Measurements from ENCODE around the gene PRDM16. TPM values are rescaled to one million over a fixed set of nuclear protein-coding genes. Genes with fewer than 3 reads are reported as not detected.

PRDM16 gene
- total RNA-seq, 1 experiment from 2014 or later, result 6.1 TPM

- CTCF ChIA-PET, result no interaction called here
These were observed 32.3 kb upstream of the PRDM16 start for GRCh38 chr1:3036447-3037280.

More at GRCh38 chr1:3036447-3037280, 32.3 kb upstream of the PRDM16 start:
- Histone ChIP-seq H3K4me3 (replicated peaks in 1 of 2; ENCODE audit: low read depth in 1 of 2, low read length in 2 of 2) (no peak overlapping the region), H3K9ac (ENCODE audit: low read length) (no peak overlapping the region), H3K9me2 (ENCODE audit: insufficient read depth) (no peaks in the 10 kb centered on the region), H3K36me3 (ENCODE audit: control insufficient read depth in 1 of 2, insufficient read depth in 2 of 2, low read length in 2 of 2) (no peaks in the 10 kb centered on the region), H3K9me3 (ENCODE audit: control insufficient read depth in 1 of 2, insufficient read depth in 1 of 2, low read depth in 1 of 2, low read length in 2 of 2) (no peaks in the 10 kb centered on the region), H3K79me2 (ENCODE audit: insufficient read depth, low read length) (no peaks in the 10 kb centered on the region), H3K27me3 (ENCODE audit: insufficient read depth, low read length) (peaks cover 27% of the 10 kb centered on the region), H3K27ac (ENCODE audit: low read depth, low read length) (no peak overlapping the region), H3K4me1 (ENCODE audit: control insufficient read depth in 1 of 2, insufficient read depth in 2 of 2, low read length in 2 of 2) (no peaks in the 10 kb centered on the region), H3K4me2 (ENCODE audit: low read length) (no peak overlapping the region), H2AFZ (ENCODE audit: low read depth, low read length, poor library complexity, severe bottlenecking) (no peak overlapping the region), H4K20me1 (ENCODE audit: insufficient read depth) (no peaks in the 10 kb centered on the region)
- ChIA-PET POLR2A (no interaction called here), RAD21 (ENCODE audit: low non-redundant PET in 1 of 2, low total read pairs in 2 of 2, uncharacterized antibody in 2 of 2, unreplicated experiment in 2 of 2) (no interaction called here)
- DNase-seq (ENCODE audit: low read depth, low spot score), result no peak
- TF ChIP-seq SP1 (IDR thresholded peaks at IDR 0.05; ENCODE audit: low read depth) (no peak), SIN3A (IDR thresholded peaks at IDR 0.05; ENCODE audit: low read depth) (no peak), POLR2AphosphoS5 (IDR thresholded peaks at IDR 0.05; ENCODE audit: low read depth, low read length) (no peak), CEBPB (IDR thresholded peaks at IDR 0.05; ENCODE audit: low read depth) (no peak), FOSL1 (IDR thresholded peaks at IDR 0.05; ENCODE audit: low read depth) (no peak), MAX (IDR thresholded peaks at IDR 0.05) (no peak), ELF1 (IDR thresholded peaks at IDR 0.05; ENCODE audit: borderline replicate concordance, low read depth) (no peak), EZH2 (IDR thresholded peaks at IDR 0.05) (no peak), JUND (IDR thresholded peaks at IDR 0.05) (no peak), RAD21 (IDR thresholded peaks at IDR 0.05; ENCODE audit: low read depth) (no peak), POLR2A (IDR thresholded peaks at IDR 0.05; ENCODE audit: borderline replicate concordance, extremely low read depth, insufficient read depth, insufficient read length) (no peak), YY1 (IDR thresholded peaks at IDR 0.05; ENCODE audit: extremely low read depth, insufficient replicate concordance, low read depth, low read length) (no peak), ZNF274 (IDR thresholded peaks at IDR 0.05; ENCODE audit: low read depth, low read length) (no peak), SRF (IDR thresholded peaks at IDR 0.05; ENCODE audit: low read depth) (no peak), ZBTB33 (IDR thresholded peaks at IDR 0.05; ENCODE audit: extremely low read depth, insufficient replicate concordance, low read length) (no peak), EGR1 (IDR thresholded peaks at IDR 0.05; ENCODE audit: low read depth) (no peak)
- TF ChIP-seq, protein P1, sequence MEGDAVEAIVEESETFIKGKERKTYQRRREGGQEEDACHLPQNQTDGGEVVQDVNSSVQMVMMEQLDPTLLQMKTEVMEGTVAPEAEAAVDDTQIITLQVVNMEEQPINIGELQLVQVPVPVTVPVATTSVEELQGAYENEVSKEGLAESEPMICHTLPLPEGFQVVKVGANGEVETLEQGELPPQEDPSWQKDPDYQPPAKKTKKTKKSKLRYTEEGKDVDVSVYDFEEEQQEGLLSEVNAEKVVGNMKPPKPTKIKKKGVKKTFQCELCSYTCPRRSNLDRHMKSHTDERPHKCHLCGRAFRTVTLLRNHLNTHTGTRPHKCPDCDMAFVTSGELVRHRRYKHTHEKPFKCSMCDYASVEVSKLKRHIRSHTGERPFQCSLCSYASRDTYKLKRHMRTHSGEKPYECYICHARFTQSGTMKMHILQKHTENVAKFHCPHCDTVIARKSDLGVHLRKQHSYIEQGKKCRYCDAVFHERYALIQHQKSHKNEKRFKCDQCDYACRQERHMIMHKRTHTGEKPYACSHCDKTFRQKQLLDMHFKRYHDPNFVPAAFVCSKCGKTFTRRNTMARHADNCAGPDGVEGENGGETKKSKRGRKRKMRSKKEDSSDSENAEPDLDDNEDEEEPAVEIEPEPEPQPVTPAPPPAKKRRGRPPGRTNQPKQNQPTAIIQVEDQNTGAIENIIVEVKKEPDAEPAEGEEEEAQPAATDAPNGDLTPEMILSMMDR (IDR thresholded peaks at IDR 0.05 in 2 of 3, conservative IDR thresholded peaks at IDR 0.05 in 1 of 3; ENCODE audit: borderline replicate concordance in 1 of 3, insufficient read depth in 1 of 3, low read depth in 2 of 3, low read length in 2 of 3), result no peak
- TF ChIP-seq, protein P2, sequence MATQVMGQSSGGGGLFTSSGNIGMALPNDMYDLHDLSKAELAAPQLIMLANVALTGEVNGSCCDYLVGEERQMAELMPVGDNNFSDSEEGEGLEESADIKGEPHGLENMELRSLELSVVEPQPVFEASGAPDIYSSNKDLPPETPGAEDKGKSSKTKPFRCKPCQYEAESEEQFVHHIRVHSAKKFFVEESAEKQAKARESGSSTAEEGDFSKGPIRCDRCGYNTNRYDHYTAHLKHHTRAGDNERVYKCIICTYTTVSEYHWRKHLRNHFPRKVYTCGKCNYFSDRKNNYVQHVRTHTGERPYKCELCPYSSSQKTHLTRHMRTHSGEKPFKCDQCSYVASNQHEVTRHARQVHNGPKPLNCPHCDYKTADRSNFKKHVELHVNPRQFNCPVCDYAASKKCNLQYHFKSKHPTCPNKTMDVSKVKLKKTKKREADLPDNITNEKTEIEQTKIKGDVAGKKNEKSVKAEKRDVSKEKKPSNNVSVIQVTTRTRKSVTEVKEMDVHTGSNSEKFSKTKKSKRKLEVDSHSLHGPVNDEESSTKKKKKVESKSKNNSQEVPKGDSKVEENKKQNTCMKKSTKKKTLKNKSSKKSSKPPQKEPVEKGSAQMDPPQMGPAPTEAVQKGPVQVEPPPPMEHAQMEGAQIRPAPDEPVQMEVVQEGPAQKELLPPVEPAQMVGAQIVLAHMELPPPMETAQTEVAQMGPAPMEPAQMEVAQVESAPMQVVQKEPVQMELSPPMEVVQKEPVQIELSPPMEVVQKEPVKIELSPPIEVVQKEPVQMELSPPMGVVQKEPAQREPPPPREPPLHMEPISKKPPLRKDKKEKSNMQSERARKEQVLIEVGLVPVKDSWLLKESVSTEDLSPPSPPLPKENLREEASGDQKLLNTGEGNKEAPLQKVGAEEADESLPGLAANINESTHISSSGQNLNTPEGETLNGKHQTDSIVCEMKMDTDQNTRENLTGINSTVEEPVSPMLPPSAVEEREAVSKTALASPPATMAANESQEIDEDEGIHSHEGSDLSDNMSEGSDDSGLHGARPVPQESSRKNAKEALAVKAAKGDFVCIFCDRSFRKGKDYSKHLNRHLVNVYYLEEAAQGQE (IDR thresholded peaks at IDR 0.05; ENCODE audit: low read depth), result no peak
- BruUV-seq (replicated peaks), result no TSS peak
- ATAC-seq, result no peak
- intact Hi-C loops (cut with micrococcal nuclease), result no loop called here
